Smooth muscle cell (in vitro differentiated cells): ENCODE results near the gene FBLN7. TPM values are rescaled to one million over a fixed set of nuclear protein-coding genes. Genes with fewer than 3 reads are reported as not detected.

ENCODE experiments used
- DNase-seq: peaks from one replicate; lab custom pipeline; 2025; ENCODE audit not compliant: unreplicated experiment; lab: John Stamatoyannopoulos, UW
- H2AFZ ChIP-seq: fragments of 200-600 bp; sonication (generic); 2 replicates; pipeline ENCODE4 v1.6.0; 2016; ENCODE audit warnings: antibody characterized with exemption, low read depth, mild to moderate bottlenecking
- H3F3A ChIP-seq: fragments of 200-600 bp; sonication (generic); 2 replicates; pipeline ENCODE4 v1.6.0; 2017; ENCODE audit warnings: antibody characterized with exemption, low read depth
- H3K27ac ChIP-seq: fragments of 200-600 bp; sonication (generic); 2 replicates; pipeline ENCODE4 v1.5.1; 2016; ENCODE audit warnings: low read depth, mild to moderate bottlenecking
- H3K27me3 ChIP-seq: fragments of 200-600 bp; sonication (generic); 2 replicates; pipeline ENCODE4 v1.6.1; 2016; ENCODE audit warnings: low read depth, mild to moderate bottlenecking
- H3K36me3 ChIP-seq: fragments of 200-600 bp; sonication (generic); 2 replicates; pipeline ENCODE4 v1.5.1; 2016; ENCODE audit warnings: low read depth
- H3K4me1 ChIP-seq: fragments of 200-600 bp; sonication (generic); 2 replicates; pipeline ENCODE4 v1.5.1; 2016; ENCODE audit warnings: low read depth
- H3K4me2 ChIP-seq: fragments of 200-600 bp; sonication (generic); 2 replicates; pipeline ENCODE4 v1.6.0; 2016; ENCODE audit warnings: mild to moderate bottlenecking
- H3K4me3 ChIP-seq: fragments of 200-600 bp; sonication (generic); 2 replicates; pipeline ENCODE4 v1.5.1; 2016; ENCODE audit warnings: mild to moderate bottlenecking
- H3K79me2 ChIP-seq: fragments of 200-600 bp; sonication (generic); 2 replicates; pipeline ENCODE4 v1.6.0; 2016; ENCODE audit warnings: low read depth, mild to moderate bottlenecking
- H3K9ac ChIP-seq: fragments of 200-600 bp; sonication (generic); 2 replicates; pipeline ENCODE4 v1.6.0; 2016; ENCODE audit warnings: low read depth
- H3K9me3 ChIP-seq: fragments of 200-600 bp; sonication (generic); replicated peaks from 2 replicates; pipeline ENCODE4 v1.5.1; 2016; ENCODE audit warnings: low read depth
- H4K20me1 ChIP-seq: fragments of 200-600 bp; sonication (generic); 2 replicates; pipeline ENCODE4 v1.6.0; 2016; ENCODE audit warnings: low read depth
- WGBS: methylation state at CpG from one replicate; pipeline ENCODE4 v1.1.7; 2016; ENCODE audit warnings: low lambda C conversion rate; 5-methylcytosine and 5-hydroxymethylcytosine counted together
- polyA plus RNA-seq: library from polyadenylated mRNA; unstranded; fragments of >200 nt; fragmentation: Nextera tagmentation; extraction: Ambion mirVana; gene quantifications from 2 replicates; pipeline ENCODE4 v1.2.1, GENCODE V29; 2016
- total RNA-seq: library from RNA; depleted of rRNA; stranded (reverse); fragments of >200 nt; gene quantifications from 2 replicates; pipeline ENCODE4 v1.2.3, GENCODE V29; 2014
- TF ChIP-seq, protein P1 (sequence below): fragments of 200-600 bp; sonication (generic); IDR thresholded peaks from 2 replicates; pipeline ENCODE4 v1.5.1; 2017; ENCODE audit warnings: borderline replicate concordance, mild to moderate bottlenecking, antibody characterized with exemption; ENCODE audit not compliant: insufficient read depth, poor library complexity, severe bottlenecking

Gene FBLN7
- total and polyA plus RNA-seq, 2 experiments from 2014 or later: 1.1 to 2.7 TPM

GRCh38 chr2:112183327-112184025 is 45.3 kb downstream of the FBLN7 start:
- TF ChIP-seq, protein P1, sequence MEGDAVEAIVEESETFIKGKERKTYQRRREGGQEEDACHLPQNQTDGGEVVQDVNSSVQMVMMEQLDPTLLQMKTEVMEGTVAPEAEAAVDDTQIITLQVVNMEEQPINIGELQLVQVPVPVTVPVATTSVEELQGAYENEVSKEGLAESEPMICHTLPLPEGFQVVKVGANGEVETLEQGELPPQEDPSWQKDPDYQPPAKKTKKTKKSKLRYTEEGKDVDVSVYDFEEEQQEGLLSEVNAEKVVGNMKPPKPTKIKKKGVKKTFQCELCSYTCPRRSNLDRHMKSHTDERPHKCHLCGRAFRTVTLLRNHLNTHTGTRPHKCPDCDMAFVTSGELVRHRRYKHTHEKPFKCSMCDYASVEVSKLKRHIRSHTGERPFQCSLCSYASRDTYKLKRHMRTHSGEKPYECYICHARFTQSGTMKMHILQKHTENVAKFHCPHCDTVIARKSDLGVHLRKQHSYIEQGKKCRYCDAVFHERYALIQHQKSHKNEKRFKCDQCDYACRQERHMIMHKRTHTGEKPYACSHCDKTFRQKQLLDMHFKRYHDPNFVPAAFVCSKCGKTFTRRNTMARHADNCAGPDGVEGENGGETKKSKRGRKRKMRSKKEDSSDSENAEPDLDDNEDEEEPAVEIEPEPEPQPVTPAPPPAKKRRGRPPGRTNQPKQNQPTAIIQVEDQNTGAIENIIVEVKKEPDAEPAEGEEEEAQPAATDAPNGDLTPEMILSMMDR: no peak
- DNase-seq: no peak
- no peak overlapping the region for H2AFZ ChIP-seq
- H3K27ac ChIP-seq: no peak overlapping the region
- peaks cover 25% of the 10 kb centered on the region for H3K27me3 ChIP-seq
- H4K20me1 ChIP-seq: no peaks in the 10 kb centered on the region
- H3K4me3 ChIP-seq: no peak overlapping the region
- H3F3A ChIP-seq: no peaks in the 10 kb centered on the region
- no peaks in the 10 kb centered on the region for H3K4me1 ChIP-seq
- H3K9me3 ChIP-seq: no peaks in the 10 kb centered on the region
- H3K36me3 ChIP-seq: no peaks in the 10 kb centered on the region
- H3K79me2 ChIP-seq: no peaks in the 10 kb centered on the region
- 90% methylated on average over 8 of the region's 8 CpGs for WGBS
- no peak overlapping the region for H3K4me2 ChIP-seq
- H3K9ac ChIP-seq: no peak overlapping the region

DNA sequence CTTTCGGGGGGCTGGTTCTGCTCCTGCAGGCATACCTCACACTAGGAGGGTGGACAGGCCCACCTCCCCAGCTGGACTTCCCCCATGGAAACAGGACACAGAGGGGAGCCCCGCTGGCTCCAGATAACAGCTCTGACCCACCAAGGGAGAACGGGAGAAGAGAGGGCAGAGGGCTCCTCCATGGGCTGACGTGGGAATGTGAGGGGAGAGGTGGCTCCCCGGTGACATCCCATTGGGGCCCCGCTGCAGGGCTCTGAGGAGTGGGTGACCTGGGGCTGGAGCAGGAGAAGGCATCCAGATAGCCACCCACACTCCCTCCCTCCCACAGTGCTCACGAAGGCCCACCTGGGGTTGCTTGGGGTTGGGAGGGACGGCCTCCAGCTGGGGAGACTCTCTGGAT is 45.9 kb downstream of the FBLN7 start:
- Histone ChIP-seq H3F3A (no peaks in the 10 kb centered on the region), H4K20me1 (no peaks in the 10 kb centered on the region), H3K4me2 (no peak overlapping the region), H3K9me3 (no peaks in the 10 kb centered on the region), H3K27me3 (peaks cover 25% of the 10 kb centered on the region), H3K4me1 (no peaks in the 10 kb centered on the region), H3K79me2 (no peaks in the 10 kb centered on the region), H3K27ac (no peak overlapping the region), H3K36me3 (no peaks in the 10 kb centered on the region), H3K4me3 (no peak overlapping the region), H2AFZ (no peak overlapping the region), H3K9ac (no peak overlapping the region)
- TF ChIP-seq, protein P1: no peak
- DNase-seq: no peak
- WGBS: 91% methylated on average over 8 of the region's 8 CpGs

GRCh38 chr2:112185131-112185530 is 46.9 kb downstream of the FBLN7 start:
- Histone ChIP-seq H3K9ac (no peak overlapping the region), H3K79me2 (no peaks in the 10 kb centered on the region), H2AFZ (no peak overlapping the region), H3K4me3 (no peak overlapping the region), H3K4me1 (no peaks in the 10 kb centered on the region), H3F3A (no peaks in the 10 kb centered on the region), H3K4me2 (no peak overlapping the region), H3K36me3 (no peaks in the 10 kb centered on the region), H3K9me3 (no peaks in the 10 kb centered on the region), H3K27me3 (peaks cover 25% of the 10 kb centered on the region), H4K20me1 (no peaks in the 10 kb centered on the region), H3K27ac (no peak overlapping the region)
- TF ChIP-seq, protein P1: no peak
- WGBS: 82% methylated on average over 9 of the region's 9 CpGs
- no peak for DNase-seq
